ENCODE results near the gene SP1.

Gene SP1

DNA sequence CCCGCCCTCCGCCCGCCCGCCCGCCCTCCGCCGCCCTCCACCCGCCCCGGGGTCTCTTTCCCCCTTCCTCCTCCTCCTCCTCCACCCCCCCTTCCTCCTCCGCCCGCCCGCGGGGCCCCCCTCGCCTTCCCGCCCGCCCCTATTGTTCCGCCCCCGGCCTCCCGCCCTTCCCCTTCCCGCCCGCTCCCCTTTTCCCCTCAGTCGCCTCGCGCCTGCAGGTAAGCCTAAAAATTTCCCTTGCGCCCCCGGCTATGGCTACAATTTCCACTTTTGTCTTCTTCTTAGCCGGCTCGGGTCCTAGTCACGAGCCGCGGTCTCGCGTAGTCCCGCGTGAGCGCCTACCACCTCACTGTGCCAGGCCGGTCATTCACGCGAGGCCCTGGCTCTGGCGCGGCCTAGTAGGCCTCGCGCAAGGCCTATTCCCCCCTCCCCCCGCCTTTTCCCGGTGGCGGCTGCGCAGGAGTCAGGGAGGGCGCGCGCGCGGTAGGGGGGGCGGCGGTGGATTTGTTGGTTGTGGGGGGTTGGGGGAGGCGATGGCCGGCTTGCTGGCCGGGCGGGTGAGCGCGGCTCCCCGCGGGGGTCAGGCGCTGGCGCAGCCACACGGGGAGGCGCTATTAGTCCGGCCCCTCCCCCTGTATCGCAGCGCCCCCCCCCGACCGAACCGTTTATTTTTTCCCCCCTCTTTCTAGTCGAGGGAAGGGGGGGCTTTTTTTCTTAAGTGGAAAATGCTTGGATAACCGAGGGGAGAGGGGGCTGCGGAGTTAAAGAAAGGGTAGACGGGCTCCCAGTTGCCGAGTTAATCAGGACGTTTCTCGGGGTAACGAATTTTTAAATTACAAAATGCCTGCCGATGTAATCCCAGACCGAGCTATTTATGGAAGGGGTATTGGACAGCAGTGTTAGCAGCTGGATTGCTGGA is 72.4 kb downstream of the SP1 start:
- peak; percentile 76 to 92 (median 84) for DNase-seq

- no peak for DNase-seq
Measured at GRCh38 chr12:53453953-53454640, 74.1 kb downstream of the SP1 start.

DNA sequence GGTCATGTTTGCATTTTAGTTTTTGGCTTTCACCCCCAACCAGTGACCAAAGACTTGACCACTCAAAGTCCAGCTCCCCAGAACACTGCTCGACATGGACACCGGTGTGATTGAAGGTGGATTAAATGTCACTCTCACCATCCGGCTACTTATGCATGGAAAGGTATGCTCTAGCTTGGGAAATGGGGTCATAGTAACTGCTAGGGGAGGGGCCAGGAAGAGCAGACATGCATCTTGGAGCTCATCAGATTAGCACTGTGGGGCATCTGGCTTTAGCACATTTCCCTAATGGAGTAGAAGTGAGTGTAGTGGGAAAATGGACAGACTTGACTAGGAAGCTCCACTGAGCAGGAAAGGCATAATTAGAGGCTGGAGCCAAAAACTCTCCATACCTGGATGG is 74.7 kb downstream of the SP1 start:
- no peak for DNase-seq

- DNase-seq: no peak
Measured at GRCh38 chr12:53456654-53457366, 76.8 kb downstream of the SP1 start.

DNA sequence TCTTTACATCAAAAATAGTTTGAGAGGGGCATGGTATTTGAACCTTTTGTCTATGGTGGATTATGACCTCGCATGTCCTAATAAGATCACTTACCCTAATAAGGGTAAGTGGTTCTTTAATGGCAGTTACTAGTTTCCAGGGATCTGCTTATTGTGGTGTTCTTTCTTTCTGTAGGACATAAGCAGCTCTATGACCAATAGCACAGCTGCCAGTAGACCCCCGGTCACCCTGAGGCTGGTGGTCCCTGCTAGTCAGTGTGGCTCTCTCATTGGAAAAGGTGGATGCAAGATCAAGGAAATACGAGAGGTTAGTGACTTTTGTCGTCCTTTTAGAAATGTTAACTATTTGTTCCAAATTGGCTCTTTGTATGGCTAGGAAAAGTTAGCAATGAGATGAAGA is 79.1 kb downstream of the SP1 start:
- no peak for DNase-seq

- no peak for DNase-seq
Measured at GRCh38 chr12:53461059-53461458, 81.1 kb downstream of the SP1 start.

GRCh38 chr12:53461591-53461990 is 81.6 kb downstream of the SP1 start:
- no peak for DNase-seq

- no peak for DNase-seq
Measured at GRCh38 chr12:53462935-53463334, 83.0 kb downstream of the SP1 start.

DNA sequence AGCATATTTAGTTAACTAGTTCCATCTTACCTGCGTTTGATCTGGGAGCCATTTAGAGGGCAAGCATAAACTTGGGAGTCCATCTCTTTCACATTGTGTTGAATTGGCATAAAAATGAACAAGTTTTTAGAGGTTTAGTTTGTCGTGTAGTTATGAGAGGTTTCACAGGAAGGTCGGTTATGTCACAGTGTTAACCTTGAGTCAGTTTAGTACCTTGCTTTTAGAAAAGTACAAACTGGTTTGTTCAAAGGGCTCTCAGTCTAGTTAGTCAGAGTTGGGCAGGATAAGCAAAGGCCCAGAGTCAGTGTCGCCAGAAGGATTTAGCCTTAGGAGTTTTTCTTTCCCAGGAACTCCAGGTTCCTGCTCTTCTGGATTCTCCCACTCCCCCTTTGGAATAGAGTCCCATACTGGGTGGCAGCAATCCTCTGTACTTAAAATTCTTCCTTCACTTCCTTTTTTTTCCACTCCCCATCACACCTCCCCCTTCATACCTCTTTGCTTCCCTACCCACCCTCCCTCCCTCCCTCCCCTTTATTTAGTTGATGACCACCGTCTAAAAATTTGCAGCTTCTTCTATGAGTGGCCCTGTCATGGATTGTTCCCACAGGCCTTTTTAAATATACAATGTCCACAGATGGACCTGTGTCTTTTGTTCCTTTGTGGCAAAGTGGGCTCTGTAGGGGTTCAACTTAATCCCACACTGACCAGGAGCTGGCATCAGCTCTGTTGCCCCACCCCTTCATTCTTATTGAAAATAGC is 84.0 kb downstream of the SP1 start:
- no peak for DNase-seq

- DNase-seq: no peak
Measured at GRCh38 chr12:53464685-53465418, 84.9 kb downstream of the SP1 start.

DNA sequence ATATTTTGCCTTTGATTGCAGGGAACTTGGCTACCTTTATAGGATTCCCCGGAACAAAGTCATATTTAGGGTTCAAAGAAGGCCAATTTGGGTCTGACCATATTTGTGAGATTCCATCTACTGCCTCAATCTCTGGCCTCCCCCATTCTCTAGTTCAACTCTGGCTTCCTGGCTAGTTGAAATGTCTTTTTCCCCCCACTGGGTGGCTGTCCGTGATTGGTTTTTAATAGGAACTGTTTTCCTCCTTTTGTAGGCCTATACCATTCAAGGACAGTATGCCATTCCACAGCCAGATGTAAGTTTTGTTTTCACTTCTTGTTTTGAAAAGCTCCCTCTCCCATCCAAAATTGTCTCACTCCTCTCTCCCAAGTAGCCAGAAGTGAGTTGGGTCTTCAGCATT is 85.7 kb downstream of the SP1 start:
- peak in 1 of 4 experiments; percentile 23 for DNase-seq

Data from suppressor macrophage (primary cell).